ENCODE measurements around the gene DNM2. TPM values are rescaled to one million over a fixed set of nuclear protein-coding genes. Genes with fewer than 3 reads are reported as not detected.
A peak's percentile ranks its signal among the peaks of the same experiment; 100 is the strongest.
"Not testable (repeated sequence)": the region's sequence is repeated elsewhere in the genome, so short reads cannot be mapped to it uniquely, and the experiment has no call there.

Gene DNM2
- total and polyA plus RNA-seq, 7 experiments from 2014 or later: 49.1 to 340 (median 269) TPM

- POLR2A ChIA-PET: no interaction called here
- peaks cover 0 to 55% (median 0%) of the 10 kb centered on the region in 3 experiments for H3K36me3 ChIP-seq (ENCODE audit: control insufficient read depth in 2 of 3, insufficient read depth in 3 of 3, low read length in 3 of 3)
- H3K36me3 Mint-ChIP-seq: peaks cover 0 to 19% (median 5%) of the 10 kb centered on the region in 5 donors
- CTCF ChIA-PET: interaction anchor here (0.6 kb wide), 1 partner anchor 30 kb away, joined by 4 read pairs; no protein-coding TSS in a partner anchor
- H3K4me1 ChIP-seq (ENCODE audit: control insufficient read depth in 2 of 2, insufficient read depth in 2 of 2, low read length in 2 of 2): peaks cover 8 to 13% of the 10 kb centered on the region in 2 donors
- ATAC-seq (no peak), DNase-seq (no peak)
- no peak overlapping the region for H3K4me3 Mint-ChIP-seq
- peaks cover 0 to 10% (median 5%) of the 10 kb centered on the region in 11 donors for H3K9me3 Mint-ChIP-seq
- no peaks in the 10 kb centered on the region for H3K27me3 Mint-ChIP-seq
- no peaks in the 10 kb centered on the region for H3K27me3 ChIP-seq (ENCODE audit: control insufficient read depth in 2 of 2, insufficient read depth in 2 of 2, low read length in 2 of 2)
- H3K4me1 Mint-ChIP-seq: peaks cover 10 to 22% (median 15%) of the 10 kb centered on the region in 7 donors
- H3K27ac Mint-ChIP-seq: peak overlapping the region in 3 of 9 donors; percentile 14 to 72 (median 36)
- intact Hi-C loops (cut with micrococcal nuclease): no loop called here
- peaks cover 0 to 6% (median 0%) of the 10 kb centered on the region in 3 experiments for H3K9me3 ChIP-seq (ENCODE audit: control insufficient read depth in 2 of 3, low read length in 3 of 3)
- H3K27ac ChIP-seq (ENCODE audit: low read depth, low read length): no peak overlapping the region
- no peak overlapping the region for H3K4me3 ChIP-seq (ENCODE audit: low read length)
Measured at GRCh38 chr19:10832939-10833296, 115.0 kb downstream of the DNM2 start.

GRCh38 chr19:10835089-10835753 is 117.3 kb downstream of the DNM2 start:
- H3K9me3 Mint-ChIP-seq: peaks cover 0 to 11% (median 6%) of the 10 kb centered on the region in 11 donors
- Histone ChIP-seq H3K4me1 (ENCODE audit: control insufficient read depth in 2 of 2, insufficient read depth in 2 of 2, low read length in 2 of 2) (peaks cover 8 to 13% of the 10 kb centered on the region in 2 donors), H3K9me3 (ENCODE audit: control insufficient read depth in 2 of 3, low read length in 3 of 3) (peaks cover 0 to 6% (median 0%) of the 10 kb centered on the region in 3 experiments), H3K36me3 (ENCODE audit: control insufficient read depth in 2 of 3, insufficient read depth in 3 of 3, low read length in 3 of 3) (peaks cover 0 to 36% (median 0%) of the 10 kb centered on the region in 3 experiments), H3K4me3 (ENCODE audit: low read length) (peak overlapping the region; percentile 98), H3K27me3 (ENCODE audit: control insufficient read depth in 2 of 2, insufficient read depth in 2 of 2, low read length in 2 of 2) (no peaks in the 10 kb centered on the region), H3K27ac (ENCODE audit: low read depth, low read length) (peak overlapping the region; percentile 93)
- no peak for DNase-seq
- peaks cover 0 to 17% (median 5%) of the 10 kb centered on the region in 5 donors for H3K36me3 Mint-ChIP-seq
- H3K27ac Mint-ChIP-seq: peak overlapping the region; percentile 98 to 100 (median 99)
- H3K4me3 Mint-ChIP-seq: peak overlapping the region; percentile 82 to 99 (median 96)
- POLR2A ChIA-PET: interaction anchor here (0.6 to 2.0 kb wide), 12 partner anchors 11 to 540 kb away, joined by 3 to 21 read pairs (median 4); partner anchors contain the start of genes CARM1, DNM2 and SMARCA4
- CTCF ChIA-PET: interaction anchor here (0.7 to 2.6 kb wide), 2 partner anchors 29 to 34 kb away, joined by 4 to 15 read pairs; no protein-coding TSS in a partner anchor
- intact Hi-C loops (cut with micrococcal nuclease): loop anchor here (2.0 to 5.0 kb wide), 3 partner anchors 266 to 1018 kb away; partner anchors contain the start of genes CDKN2D (in 1 of the 2) and FBXL12 (in 1 of the 2)
- ATAC-seq: no peak
- peaks cover 12 to 20% (median 15%) of the 10 kb centered on the region in 7 donors for H3K4me1 Mint-ChIP-seq
- H3K27me3 Mint-ChIP-seq: no peaks in the 10 kb centered on the region

GRCh38 chr19:10835754-10836478 is 118.0 kb downstream of the DNM2 start, which contains the start of gene TMED1:
Gene TMED1, minus strand, starts transcription at chr19:10836212. Its CDS starts 21 bp downstream, at chr19:10836191.
- Mint-ChIP-seq H3K27ac (peak within 1 kb of the TSS; percentile 98 to 100 (median 99)), H3K4me3 (peak within 1 kb of the TSS; percentile 82 to 99 (median 96)), H3K27me3 (no peaks in the 10 kb centered on the region), H3K4me1 (peaks cover 12 to 20% (median 15%) of the 10 kb centered on the region in 7 donors), H3K36me3 (peaks cover 0 to 16% (median 5%) of the 10 kb centered on the region in 5 donors), H3K9me3 (peaks cover 0 to 11% (median 6%) of the 10 kb centered on the region in 11 donors)
- POLR2A ChIA-PET: interaction anchor here (0.6 to 2.0 kb wide), 19 partner anchors 10 to 539 kb away, joined by 3 to 21 read pairs (median 4); partner anchors contain the start of genes CARM1, DNM2, QTRT1 and SMARCA4
- peaks cover 8 to 13% of the 10 kb centered on the region in 2 donors for H3K4me1 ChIP-seq (ENCODE audit: control insufficient read depth in 2 of 2, insufficient read depth in 2 of 2, low read length in 2 of 2)
- no peaks in the 10 kb centered on the region for H3K27me3 ChIP-seq (ENCODE audit: control insufficient read depth in 2 of 2, insufficient read depth in 2 of 2, low read length in 2 of 2)
- intact Hi-C loops (cut with micrococcal nuclease): loop anchor here (1.0 to 5.0 kb wide), 14 partner anchors 28 to 1901 kb away; partner anchors contain the start of genes CARM1 (in 2 of the 2), CDKN2D (in 1 of the 2), FBXL12 (in 1 of the 2) and GET3 (in 1 of the 2)
- DNase-seq (peak; percentile 81 to 97 (median 93)), ATAC-seq (peak; percentile 92)
- H3K9me3 ChIP-seq (ENCODE audit: control insufficient read depth in 2 of 3, low read length in 3 of 3): peaks cover 0 to 6% (median 0%) of the 10 kb centered on the region in 3 experiments
- CTCF ChIA-PET: interaction anchor here (0.6 to 2.6 kb wide), 6 partner anchors 16 to 1011 kb away, joined by 3 to 15 read pairs (median 4); partner anchors contain the start of gene DNM2
- peaks cover 0 to 29% (median 0%) of the 10 kb centered on the region in 3 experiments for H3K36me3 ChIP-seq (ENCODE audit: control insufficient read depth in 2 of 3, insufficient read depth in 3 of 3, low read length in 3 of 3)
- H3K4me3 ChIP-seq (ENCODE audit: low read length): peak within 1 kb of the TSS; percentile 98
- peak within 1 kb of the TSS; percentile 93 for H3K27ac ChIP-seq (ENCODE audit: low read depth, low read length)

- H3K9me3 Mint-ChIP-seq: peaks cover 0 to 11% (median 6%) of the 10 kb centered on the region in 11 donors
- H3K27ac Mint-ChIP-seq: peak overlapping the region; percentile 98 to 100 (median 99)
- Histone ChIP-seq H3K4me1 (ENCODE audit: control insufficient read depth in 2 of 2, insufficient read depth in 2 of 2, low read length in 2 of 2) (peaks cover 8 to 13% of the 10 kb centered on the region in 2 donors), H3K36me3 (ENCODE audit: control insufficient read depth in 2 of 3, insufficient read depth in 3 of 3, low read length in 3 of 3) (peaks cover 0 to 21% (median 0%) of the 10 kb centered on the region in 3 experiments), H3K27me3 (ENCODE audit: control insufficient read depth in 2 of 2, insufficient read depth in 2 of 2, low read length in 2 of 2) (no peaks in the 10 kb centered on the region), H3K4me3 (ENCODE audit: low read length) (peak overlapping the region; percentile 98), H3K9me3 (ENCODE audit: control insufficient read depth in 2 of 3, low read length in 3 of 3) (peaks cover 0 to 6% (median 0%) of the 10 kb centered on the region in 3 experiments), H3K27ac (ENCODE audit: low read depth, low read length) (peak overlapping the region; percentile 93)
- H3K4me1 Mint-ChIP-seq: peaks cover 12 to 20% (median 15%) of the 10 kb centered on the region in 7 donors
- H3K36me3 Mint-ChIP-seq: peaks cover 0 to 16% (median 5%) of the 10 kb centered on the region in 5 donors
- intact Hi-C loops (cut with micrococcal nuclease): loop anchor here (1.0 to 5.0 kb wide), 12 partner anchors 28 to 1900 kb away; partner anchors contain the start of genes CARM1 (in 2 of the 2), FBXL12 (in 1 of the 2), GET3 (in 1 of the 2) and SWSAP1 (in 1 of the 2)
- ChIA-PET CTCF (interaction anchor here (0.6 to 2.6 kb wide), 7 partner anchors 16 to 1012 kb away, joined by 3 to 15 read pairs (median 4); partner anchors contain the start of gene DNM2), POLR2A (interaction anchor here (0.6 to 2.0 kb wide), 14 partner anchors 10 to 285 kb away, joined by 3 to 21 read pairs (median 5); partner anchors contain the start of genes CARM1, DNM2 and QTRT1)
- H3K4me3 Mint-ChIP-seq: peak overlapping the region; percentile 82 to 99 (median 96)
- ATAC-seq: peak; percentile 51
- DNase-seq: peak in 2 of 9 donors; percentile 76 to 85
- H3K27me3 Mint-ChIP-seq: no peaks in the 10 kb centered on the region
Measured at GRCh38 chr19:10836479-10837330, 118.8 kb downstream of the DNM2 start.

GRCh38 chr19:10837649-10838048 is 119.8 kb downstream of the DNM2 start:
- Mint-ChIP-seq H3K27ac (peak overlapping the region in 1 of 9 donors; percentile 26), H3K36me3 (peaks cover 0 to 16% (median 5%) of the 10 kb centered on the region in 5 donors), H3K4me1 (peaks cover 12 to 20% (median 15%) of the 10 kb centered on the region in 7 donors), H3K9me3 (peaks cover 0 to 11% (median 6%) of the 10 kb centered on the region in 11 donors), H3K4me3 (peak overlapping the region in 1 of 10 donors; percentile 18)
- H3K27me3 ChIP-seq (ENCODE audit: control insufficient read depth in 2 of 2, insufficient read depth in 2 of 2, low read length in 2 of 2); H3K4me3 ChIP-seq (ENCODE audit: low read length); H3K9me3 ChIP-seq (ENCODE audit: control insufficient read depth in 2 of 3, low read length in 3 of 3); ATAC-seq; H3K27ac ChIP-seq (ENCODE audit: low read depth, low read length); H3K27me3 Mint-ChIP-seq; DNase-seq: not testable (repeated sequence)
- ChIA-PET POLR2A (interaction anchor here (1.3 kb wide), 2 partner anchors 26 to 28 kb away, joined by 4 read pairs; no protein-coding TSS in a partner anchor), CTCF (interaction anchor here (1.0 to 2.6 kb wide), 2 partner anchors 18 to 26 kb away, joined by 4 to 15 read pairs; no protein-coding TSS in a partner anchor)
- H3K36me3 ChIP-seq (ENCODE audit: control insufficient read depth in 2 of 3, insufficient read depth in 3 of 3, low read length in 3 of 3): peaks cover 0 to 12% (median 0%) of the 10 kb centered on the region in 3 experiments
- peaks cover 8 to 13% of the 10 kb centered on the region in 2 donors for H3K4me1 ChIP-seq (ENCODE audit: control insufficient read depth in 2 of 2, insufficient read depth in 2 of 2, low read length in 2 of 2)
- intact Hi-C loops (cut with micrococcal nuclease): loop anchor here in 1 of 2 donors (2.0 to 5.0 kb wide), 3 partner anchors 537 to 1899 kb away; partner anchors contain the start of genes FBXL12, GET3 and SWSAP1
